ENCODE results near the gene MACC1. TPM values are rescaled to one million over a fixed set of nuclear protein-coding genes. Genes with fewer than 3 reads are reported as not detected.

The MACC1 gene
- total and polyA plus RNA-seq, 2 of the 13 experiments (the other 11 are each of a cell fraction or from before 2014, with no cell fraction given) = 0.04 TPM; not detected in 1

GRCh38 chr7:20219446-20220292 lies 2.5 kb upstream of the MACC1 start (continued):
- TF ChIP-seq TARDBP (CRISPR knock-in tag; IDR thresholded peaks at IDR 0.05) (peak; percentile 98), ZBTB2 (CRISPR knock-in tag; IDR thresholded peaks at IDR 0.05; ENCODE audit: low read depth) (no peak), RBAK (CRISPR knock-in tag; IDR thresholded peaks at IDR 0.05) (0 out of 2 replicates have a peak, but pooled peaks have one; percentile 25), ZNF672 (CRISPR knock-in tag; IDR thresholded peaks at IDR 0.05) (no peak; the same call in 1 of the 2 replicates), ZNF253 (CRISPR knock-in tag; IDR thresholded peaks at IDR 0.05; ENCODE audit: borderline replicate concordance) (no peak), U2AF2 (IDR thresholded peaks at IDR 0.05; ENCODE audit: low read depth, low read length) (no peak), SMYD3 (CRISPR knock-in tag; IDR thresholded peaks at IDR 0.05) (peak; percentile 81), ELF4 (CRISPR knock-in tag; IDR thresholded peaks at IDR 0.05; ENCODE audit: borderline replicate concordance) (peak; percentile 60; the same call in 1 of the 2 replicates), MIER3 (CRISPR knock-in tag; IDR thresholded peaks at IDR 0.05; ENCODE audit: borderline replicate concordance) (peak; percentile 91; the same call in 1 of the 2 replicates), NR2F6 (IDR thresholded peaks at IDR 0.05) (0 out of 2 replicates have a peak, but pooled peaks have one; percentile 4), NR2F6 (CRISPR knock-in tag; IDR thresholded peaks at IDR 0.05) (peak; percentile 65), ZNF605 (CRISPR knock-in tag; IDR thresholded peaks at IDR 0.05) (peak; percentile 50; the same call in 1 of the 2 replicates), HBP1 (CRISPR knock-in tag; IDR thresholded peaks at IDR 0.05; ENCODE audit: low read depth) (peak; percentile 77), HOXD1 (CRISPR knock-in tag; IDR thresholded peaks at IDR 0.05) (peak; percentile 64), ZNF713 (CRISPR knock-in tag; IDR thresholded peaks at IDR 0.05) (no peak), THAP9 (CRISPR knock-in tag; IDR thresholded peaks at IDR 0.05; ENCODE audit: borderline replicate concordance) (no peak), ZNF775 (CRISPR knock-in tag; IDR thresholded peaks at IDR 0.05; ENCODE audit: borderline replicate concordance) (0 out of 2 replicates have a peak, but pooled peaks have one; percentile 71), GATA4 (IDR thresholded peaks at IDR 0.05; ENCODE audit: borderline replicate concordance, low read depth) (peak; percentile 83; the same call in 1 of the 2 replicates), SSRP1 (CRISPR knock-in tag; IDR thresholded peaks at IDR 0.05) (no peak), CSRNP1 (CRISPR knock-in tag; IDR thresholded peaks at IDR 0.05) (peak; percentile 50; the same call in 1 of the 2 replicates), SP5 (CRISPR knock-in tag; IDR thresholded peaks at IDR 0.05; ENCODE audit: borderline replicate concordance, low read depth) (peak; percentile 38; the same call in 1 of the 2 replicates), STAG1 (CRISPR knock-in tag; IDR thresholded peaks at IDR 0.05) (peak; percentile 36; the same call in 1 of the 2 replicates), DPF2 (CRISPR knock-in tag; IDR thresholded peaks at IDR 0.05; ENCODE audit: borderline replicate concordance, low read depth) (peak; percentile 93)
